D341Med (cell line): Measurements from ENCODE around the gene WNT7A.

Experiments
- DNase-seq: peaks from one replicate; pipeline ENCODE4 v3.0.0; 2012; ENCODE audit warnings: low spot score

Gene WNT7A

DNA sequence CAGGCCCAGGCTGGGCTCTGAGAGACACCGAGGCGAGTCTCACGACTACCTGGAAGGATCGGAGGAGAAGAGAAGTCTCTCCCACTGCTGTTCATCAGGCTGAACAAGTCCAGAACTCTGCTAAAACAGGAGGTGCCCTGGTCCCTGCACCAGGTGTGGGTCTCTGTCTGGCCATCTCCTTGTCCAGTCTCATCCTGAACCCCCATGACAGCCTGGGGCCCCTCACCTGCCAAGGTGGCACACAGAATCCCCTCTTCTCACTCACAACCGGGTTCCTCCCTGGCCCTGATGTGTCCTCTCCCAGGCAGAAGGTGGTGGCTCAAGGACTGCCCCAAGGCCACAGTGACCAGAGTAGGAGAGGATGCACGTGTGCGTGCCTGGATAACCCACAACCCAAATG is 34.1 kb downstream of the WNT7A start:
- DNase-seq = no peak

DNA sequence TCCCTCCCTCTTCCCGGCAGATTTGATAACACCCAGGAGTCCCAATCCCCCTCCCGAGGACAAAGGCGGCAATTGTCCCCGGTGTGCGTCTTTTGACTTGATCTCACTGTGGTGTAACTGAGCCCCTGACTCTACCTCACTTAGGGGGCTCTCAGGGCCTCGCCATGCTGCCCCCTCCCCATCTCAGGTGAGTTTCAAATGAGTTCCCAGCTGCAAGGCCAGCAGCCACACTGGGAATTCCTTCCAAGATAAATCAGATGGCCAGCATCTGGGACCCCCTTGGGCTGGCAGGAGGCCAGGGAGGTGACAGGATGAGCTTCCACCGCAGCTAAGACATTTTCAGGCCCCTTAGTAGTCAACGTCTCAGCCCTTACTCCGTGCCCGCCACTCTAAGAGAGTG is 35.0 kb downstream of the WNT7A start:
- no peak for DNase-seq

DNA sequence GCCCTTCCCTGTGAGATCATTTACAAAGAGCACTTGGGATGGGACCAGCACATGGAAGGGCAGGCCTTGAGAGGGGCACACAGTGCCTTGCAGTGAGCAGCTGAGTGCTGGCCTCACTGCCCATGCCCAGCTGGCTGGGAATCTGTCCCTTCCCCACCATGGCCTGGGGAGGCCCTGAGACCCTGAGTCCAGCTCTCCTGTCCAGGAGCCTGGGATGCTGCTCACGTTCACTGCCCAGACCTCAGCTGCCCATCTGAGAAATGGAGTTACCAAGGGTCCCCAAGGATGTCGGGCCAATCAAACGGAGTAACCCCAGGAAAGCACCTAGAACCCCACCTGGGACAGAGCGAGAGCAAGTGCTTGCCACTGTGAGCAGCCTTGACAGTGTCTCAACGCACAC is 35.6 kb downstream of the WNT7A start:
- no peak for DNase-seq

DNA sequence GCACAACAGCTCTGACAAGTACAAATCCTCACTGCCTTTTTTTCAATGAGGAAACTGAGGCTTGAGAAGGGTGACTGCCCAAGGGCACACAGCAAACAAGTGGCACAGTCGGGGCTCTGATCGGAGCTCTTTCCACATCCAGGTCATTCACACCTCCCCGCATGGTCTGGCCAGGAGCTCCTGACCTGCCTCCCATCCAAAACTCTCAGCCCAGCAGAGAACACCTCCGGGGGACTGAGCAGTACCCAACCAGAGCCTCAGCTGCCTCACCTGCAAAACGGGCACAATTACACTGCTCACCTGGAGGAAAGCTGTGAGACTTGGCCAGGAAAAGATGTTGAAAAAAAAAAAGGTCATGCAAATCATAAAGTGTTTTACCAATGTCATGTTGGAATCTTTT is 36.5 kb downstream of the WNT7A start:
- DNase-seq = no peak

DNA sequence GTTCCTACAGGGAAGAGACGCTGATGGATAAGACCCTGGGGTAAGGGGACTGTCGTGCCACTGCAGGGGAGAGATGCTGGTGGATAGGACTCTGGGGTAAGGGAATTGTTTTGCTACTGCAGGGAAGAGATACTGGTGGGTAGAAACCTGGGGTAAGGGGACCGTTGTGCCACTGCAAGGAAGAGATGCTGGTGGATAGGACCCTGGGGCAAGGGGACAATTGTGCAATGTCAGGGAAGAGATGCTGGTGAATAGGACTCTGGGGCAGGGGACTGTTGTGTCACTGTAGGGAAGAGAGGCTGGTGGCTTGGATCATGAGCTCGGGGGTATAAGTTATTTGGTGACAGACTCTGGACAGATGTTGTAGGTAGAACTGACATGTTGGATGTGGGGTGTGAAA is 37.6 kb downstream of the WNT7A start:
- no peak for DNase-seq

DNA sequence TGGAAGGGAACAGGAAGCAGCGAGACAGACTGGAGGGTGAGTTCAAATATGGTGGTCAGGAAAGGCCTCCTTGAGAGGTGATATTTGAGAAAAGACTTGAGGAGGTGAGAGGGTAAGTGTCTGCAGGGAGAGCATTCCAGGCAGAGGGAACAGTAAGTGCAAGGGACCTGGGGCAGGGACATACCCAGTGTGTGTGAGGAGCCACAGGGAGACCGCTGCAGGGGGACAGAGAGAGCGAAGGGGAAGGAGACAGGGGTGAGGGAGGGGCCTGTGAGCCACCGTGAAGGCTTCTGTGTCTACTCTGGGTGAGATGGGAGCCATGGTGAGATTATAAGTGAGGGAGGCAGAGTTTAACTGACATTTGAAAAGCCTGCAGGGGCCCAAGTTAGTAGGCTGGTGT is 38.0 kb downstream of the WNT7A start:
- DNase-seq = no peak

DNA sequence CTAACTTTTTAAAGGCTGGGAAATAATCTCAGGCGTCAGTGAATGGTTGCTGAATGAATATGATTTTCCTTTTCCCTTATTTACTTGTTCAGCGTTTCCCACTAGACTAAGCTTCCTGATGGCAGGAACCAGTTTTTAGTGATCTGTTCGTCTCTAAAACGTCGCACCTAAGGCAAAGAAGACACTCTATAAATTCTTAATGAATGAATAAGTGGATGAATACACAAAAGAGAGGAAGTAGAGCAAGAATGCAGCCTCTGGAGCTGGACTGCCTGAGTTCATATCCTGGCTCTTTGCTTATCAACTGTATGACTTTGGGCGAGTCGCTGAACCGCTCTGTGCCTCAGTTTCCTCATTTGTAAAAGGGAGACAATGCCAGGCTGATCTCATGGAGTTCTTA is 38.7 kb downstream of the WNT7A start:
- no peak for DNase-seq

DNA sequence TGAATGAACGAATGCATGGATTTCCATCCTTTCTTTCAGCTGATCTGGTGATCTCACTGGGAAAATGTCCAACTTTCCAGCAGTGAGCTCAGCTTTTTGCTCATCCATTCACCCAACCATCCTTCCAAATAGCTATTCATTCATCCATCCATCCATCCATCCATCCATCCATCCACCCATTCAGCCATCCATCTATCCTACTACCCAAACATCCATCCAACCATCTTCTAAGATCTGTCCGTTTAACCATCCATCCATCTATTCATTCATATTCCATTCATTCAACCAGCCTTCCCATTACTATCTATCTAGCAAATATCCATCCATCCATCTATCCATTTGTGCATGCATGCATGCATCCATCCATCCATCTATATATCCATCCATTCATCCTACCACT is 39.4 kb downstream of the WNT7A start:
- DNase-seq = no peak

DNA sequence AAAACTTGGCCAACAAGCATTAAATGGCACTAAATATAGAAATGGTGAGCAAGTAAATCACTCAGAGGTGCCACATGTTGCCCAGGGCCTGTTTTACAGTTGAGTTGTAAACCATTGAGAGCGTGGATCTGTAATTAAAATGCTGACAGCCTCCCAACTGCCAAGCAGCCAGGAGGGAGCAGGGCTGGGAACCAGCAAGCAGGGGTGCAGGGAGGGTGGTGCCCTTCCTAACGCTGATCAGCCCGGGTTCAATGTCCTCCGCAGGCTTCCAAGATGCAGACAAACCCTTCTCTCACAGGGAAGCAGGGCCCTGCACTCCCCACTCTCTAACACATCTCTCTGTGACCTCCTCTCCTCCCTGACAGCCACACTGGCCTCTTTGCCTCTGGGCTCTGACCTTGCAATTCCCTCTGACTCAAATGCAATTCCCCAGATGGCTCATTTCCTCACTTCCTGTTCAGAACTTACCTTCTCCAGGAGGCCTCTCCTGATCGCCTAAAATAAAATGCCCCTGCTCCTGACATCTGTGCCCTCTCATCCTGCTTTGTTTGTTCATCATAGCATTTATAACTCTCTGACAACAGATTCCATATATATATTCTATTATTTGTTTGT is 40.0 kb downstream of the WNT7A start:
- DNase-seq = no peak

DNA sequence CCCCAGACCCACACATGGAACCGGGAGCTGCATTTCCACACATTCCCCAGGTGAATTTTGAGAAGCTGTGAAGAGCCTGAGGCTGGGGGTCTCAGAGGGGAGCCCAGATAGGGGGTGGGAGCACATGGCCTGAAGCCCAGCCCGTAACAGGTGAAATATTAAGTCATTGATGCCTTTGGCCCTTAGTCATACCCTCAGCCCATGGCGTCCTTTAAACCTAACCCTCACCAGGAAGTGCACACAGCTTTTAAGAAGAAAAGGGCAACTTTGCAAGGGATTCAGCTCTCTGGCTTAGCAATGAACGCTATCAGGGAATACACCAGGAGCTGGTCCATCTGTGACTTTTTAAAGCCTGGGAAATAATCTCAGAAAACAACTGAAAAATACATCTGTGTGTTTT is 40.6 kb downstream of the WNT7A start:
- no peak for DNase-seq

DNA sequence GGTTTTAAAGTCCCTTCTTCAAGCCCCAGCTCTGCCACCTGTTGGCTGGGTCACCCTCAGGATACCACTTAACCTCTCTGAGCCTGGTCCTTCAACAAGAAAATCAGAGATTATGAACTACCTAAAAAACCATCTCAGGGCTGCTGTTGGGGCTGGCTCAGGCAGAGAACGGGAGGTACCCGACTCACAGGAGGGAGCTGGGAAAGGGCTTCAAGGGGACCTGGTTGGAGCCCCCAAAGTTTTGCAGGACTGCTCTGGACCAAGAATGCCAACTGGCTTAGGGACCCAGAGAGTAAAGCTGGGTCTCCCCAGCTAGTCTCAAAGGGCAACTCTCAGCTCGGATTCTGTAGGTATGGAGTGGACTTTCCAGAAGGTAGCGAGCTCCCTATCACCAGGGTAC is 41.5 kb downstream of the WNT7A start:
- DNase-seq = no peak

DNA sequence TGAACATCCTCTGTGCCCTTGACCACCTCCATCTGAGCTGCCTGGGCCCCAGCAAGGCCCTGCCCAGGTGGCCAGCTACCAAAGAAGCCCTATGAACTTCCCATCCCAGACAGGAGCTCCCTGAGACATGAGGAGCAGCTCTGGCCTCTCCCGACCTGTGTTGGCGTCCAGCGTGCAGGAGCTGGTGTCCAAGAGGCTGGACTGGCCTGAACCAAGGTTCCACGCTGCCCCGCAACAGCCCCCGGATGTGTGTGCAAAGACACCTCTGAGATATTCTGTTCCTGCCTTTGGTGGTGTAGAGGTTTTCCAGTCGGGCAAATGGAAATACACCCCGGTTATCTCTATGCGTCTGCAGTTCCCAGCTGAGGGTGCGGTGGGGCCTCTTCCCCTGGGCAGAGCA is 42.1 kb downstream of the WNT7A start:
- no peak for DNase-seq

DNA sequence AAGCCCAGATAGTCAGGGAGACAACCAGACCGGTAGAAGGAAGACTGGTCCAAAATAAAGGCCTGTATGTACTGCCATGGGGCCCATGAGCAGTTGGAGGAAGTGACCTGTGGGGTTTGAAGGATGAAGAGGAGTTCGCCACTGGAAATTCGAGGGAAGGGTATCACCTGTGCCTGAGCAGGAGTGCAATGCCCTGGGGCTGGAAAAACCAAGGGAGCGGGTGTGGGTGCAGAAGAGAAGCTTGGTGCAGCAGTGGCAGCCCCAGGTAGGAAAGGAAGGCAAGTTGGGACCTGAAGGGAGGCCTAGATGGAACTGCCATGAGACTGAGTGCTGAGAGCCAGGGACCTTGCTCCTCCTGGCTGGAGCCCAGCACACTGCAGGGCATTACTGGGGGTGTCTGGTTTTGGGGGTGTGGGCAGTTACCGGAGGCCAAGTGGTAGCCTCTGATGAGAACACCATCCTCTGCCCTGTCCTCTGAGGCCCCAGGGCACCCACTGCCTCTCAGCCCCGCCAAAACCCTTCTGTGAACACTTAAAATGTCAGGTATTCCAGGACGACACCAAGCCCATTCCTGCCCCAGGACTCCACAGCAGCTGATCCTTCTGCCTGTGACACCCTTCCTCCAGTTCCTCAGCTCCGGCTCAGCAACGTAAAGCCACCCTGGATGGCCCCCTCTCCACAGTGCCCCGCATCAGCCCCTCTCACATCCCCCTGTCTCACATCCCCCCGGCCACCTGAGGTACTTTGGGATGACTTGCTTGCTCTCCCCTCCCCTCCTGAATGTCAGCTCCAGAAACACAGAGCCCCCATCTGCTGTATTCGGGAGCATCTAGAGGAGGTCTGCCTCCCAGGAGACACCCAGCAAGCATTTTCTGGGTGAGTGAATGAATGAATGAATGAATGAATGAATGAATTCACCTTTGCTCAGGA is 42.9 kb downstream of the WNT7A start:
- no peak for DNase-seq

DNA sequence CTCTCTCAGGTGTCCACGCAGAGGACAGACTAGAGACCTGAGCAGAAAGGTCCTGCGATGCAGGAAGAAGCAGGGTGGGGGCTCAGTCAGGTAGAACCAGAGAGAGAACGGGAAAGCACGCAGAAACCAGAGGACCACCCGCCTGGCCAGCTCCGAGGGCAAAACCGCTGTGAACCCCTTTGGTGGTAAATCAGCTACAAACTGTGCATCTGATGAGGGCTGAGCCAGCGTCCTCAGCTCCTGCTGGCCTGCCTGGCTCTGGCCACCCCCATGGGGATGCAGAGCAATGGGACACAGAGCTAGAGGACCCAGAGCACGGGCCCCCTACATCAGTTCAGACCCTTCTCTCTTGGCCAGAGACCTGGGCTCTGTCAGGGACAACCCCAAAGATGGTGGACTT is 44.6 kb downstream of the WNT7A start:
- DNase-seq = no peak

DNA sequence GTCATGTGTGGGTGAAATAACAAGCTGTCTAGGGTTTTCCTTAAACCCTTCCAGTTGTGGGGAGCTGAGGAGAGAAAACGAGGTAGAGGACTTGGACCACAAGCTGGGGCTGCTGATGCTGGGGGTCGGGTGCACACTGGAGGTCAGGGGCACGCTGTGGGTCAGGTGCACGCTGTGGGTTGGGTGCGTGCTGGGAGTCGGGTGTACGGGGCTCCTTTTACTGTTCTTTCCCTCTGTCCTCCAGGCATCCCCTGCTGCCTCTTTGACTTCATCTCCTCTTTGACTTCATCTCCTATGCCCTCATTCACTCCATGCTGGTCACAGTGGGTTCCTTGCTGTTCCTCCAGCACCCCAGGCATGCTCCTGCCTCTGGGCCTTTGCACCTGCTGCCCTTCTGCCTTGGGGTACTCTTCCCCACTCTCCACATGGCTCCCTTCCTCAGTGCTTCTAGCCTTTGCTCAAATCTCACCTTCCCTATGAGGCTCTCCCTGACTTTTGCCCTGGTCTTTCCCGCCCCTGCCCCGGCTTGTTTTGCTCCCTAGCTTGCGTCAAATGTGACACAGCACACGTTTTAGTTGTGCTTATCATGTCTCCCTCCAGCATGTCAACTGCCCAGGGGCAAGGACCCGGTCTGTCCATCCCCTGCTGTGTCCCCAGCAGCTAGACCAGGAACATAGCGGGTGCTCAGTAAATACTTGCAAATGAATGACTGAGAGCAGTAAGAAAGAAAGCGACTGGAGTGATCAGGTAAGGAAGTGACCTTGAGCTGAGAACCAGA is 45.4 kb downstream of the WNT7A start:
- no peak for DNase-seq

DNA sequence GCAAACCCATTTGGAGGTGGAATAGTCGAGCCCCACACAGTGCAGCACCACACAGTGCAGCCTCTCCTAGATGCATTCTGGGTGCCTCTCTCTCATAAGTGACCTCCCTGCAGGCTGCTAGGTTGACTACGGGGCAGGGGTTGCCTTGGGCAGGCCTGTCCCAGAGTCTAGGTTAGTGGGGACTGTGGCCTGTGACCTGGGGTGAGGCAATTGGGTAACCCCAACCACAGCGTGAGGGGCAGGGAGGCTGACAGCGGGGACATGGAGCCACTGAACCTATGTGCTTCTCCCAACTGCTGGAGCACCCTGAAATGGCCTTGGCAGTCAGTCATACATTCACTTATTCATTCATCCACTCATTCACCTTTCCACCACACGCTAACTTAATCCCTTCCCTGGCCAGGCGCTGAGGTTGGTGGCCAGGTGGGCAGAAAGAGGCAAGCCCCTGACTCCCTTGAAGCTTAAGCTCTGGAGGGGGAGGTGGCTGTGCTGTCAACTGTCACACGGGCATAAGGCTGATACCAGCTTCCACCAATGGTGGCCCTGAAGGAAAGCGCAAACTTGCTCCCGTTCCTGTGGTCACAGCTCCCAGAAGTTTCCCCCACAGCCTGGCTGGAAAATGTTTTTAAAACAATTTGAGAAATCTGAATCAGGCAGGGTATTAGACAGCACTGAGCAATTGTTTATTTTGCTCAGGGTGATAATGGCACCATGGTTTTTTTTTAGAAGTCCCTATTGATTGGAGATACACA is 46.2 kb downstream of the WNT7A start:
- no peak for DNase-seq

DNA sequence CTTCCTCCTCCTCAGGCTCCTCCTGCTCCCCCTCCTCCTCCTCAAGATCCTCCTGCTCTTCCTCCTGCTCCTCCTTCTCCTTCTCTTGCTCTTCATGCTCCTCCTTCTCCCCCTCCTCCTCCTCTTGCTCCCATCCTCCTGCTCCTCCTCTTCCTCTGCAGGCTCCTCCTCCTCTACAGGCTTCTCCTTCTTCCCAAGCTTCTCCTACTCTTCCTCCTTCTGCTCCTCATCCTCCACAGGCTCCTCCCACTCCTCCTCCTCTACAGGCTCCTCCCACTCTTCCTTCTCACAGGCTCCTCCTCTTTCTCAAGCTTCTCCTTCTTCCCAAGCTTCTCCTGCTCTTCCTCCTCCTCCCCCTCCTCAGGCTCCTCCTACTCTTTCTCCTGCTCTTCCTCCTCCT is 47.7 kb downstream of the WNT7A start:
- no peak for DNase-seq

DNA sequence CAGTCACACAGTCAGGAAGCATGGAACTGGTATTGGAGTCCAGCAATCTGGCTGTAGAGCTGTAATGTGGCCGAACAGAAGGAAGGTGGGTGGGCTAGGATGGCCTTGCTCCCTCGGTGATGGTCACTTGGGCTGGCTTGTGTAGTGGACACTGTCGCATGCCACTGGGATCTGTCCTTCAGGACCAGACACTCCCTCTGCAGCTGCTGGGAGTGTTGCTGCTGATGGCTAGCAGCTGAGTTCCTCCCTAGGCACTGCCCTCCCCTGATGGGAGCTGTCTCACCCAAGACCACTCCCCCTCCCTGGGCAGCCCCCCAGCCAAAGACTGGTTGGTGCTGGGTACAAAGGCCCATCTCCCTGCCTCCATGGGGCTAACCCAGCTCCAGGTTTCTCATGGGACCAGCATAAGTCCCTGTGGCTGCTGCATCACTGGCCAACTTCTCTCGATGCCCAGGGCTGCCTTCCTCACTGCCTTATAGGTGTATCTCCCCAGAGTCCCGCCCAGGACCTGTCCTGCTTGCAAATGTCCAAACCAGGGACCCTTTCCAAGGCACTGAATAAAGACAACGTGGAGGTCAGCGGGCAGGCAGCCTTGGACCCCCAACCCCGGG is 48.4 kb downstream of the WNT7A start:
- no peak for DNase-seq

DNA sequence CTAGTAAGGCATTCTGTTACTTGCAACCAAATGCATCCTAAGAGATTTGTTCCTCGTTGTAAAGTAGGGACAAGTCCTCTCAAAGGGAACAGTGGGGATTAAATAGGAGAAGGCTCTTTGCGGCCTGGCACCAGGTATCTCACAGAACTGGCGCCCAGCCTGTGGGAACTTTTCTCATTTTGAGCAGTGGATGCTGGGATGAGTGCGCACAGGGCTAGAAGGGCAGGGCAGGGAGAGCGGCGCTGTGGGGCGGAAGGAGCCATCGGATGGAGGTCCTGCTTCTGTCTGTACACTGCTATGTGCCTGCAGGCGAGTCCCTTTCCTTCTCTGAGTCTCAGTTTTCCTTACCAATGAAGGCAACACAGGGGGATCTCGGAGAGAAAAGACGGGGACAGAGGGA is 50.6 kb downstream of the WNT7A start:
- no peak for DNase-seq

DNA sequence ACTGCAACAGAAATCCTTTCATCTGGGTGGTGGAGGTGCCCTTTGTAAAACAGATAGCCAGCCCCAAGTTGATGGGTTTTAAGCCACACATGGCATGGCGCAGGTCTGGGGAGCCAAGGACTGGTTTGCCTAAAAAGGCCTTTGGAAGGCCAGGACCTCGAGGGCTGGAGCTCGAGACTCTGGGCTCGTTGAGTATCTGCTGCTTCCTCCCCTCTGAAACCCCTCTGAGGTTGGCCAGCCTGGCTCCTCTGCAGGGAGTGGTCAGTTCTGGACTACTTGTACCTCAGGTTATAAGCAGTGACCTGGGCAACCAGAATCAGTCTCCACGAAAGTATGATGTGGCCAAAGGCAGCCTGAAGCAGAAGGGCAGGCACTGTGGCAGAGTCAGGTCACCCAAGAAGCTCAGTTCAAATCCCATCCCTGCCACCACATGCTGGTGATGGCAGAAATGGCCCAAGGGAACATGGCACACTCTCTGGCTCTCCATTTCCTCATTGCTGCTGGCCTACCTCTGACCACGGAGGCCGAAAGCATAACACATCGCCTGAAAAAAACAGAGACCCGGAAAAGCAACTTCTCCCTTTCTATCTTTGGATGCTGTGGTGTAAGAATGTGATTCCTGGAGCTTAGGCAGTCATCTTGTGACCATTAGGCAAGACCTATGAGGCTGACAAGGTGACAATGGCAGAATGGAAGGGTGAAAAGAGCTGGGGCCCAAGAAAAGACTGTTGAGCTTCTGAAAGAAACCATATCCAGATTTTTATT is 51.2 kb downstream of the WNT7A start:
- no peak for DNase-seq

DNA sequence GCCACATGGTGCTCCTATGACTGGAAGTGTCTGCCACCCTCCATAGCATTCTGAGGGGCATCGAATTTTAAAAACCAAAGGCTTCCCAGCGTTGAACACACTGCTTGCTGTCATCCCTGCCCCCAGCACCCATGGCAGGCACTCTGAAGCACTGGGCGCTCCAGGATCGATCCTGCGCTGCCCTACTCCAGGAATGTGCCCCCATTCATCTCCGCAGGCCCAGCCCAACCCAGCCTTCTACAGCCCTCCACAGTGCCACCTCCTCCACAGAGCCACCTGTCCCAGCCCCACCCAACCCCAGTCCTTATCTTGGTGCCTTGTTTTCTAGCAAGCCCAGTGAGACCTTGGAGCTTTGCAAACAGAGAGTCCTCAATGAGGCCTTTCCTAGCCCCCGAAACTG is 52.2 kb downstream of the WNT7A start:
- DNase-seq = no peak
